Measurements from ENCODE around the gene CPN2. TPM values are rescaled to one million over a fixed set of nuclear protein-coding genes. Genes with fewer than 3 reads are reported as not detected.

The CPN2 gene
- total and polyA plus RNA-seq, 11 donors = 0.14 to 6.0 (median 0.72) TPM

- DNase-seq (no peak), ATAC-seq (no peak)
- no peaks in the 10 kb centered on the region for H3K4me1 ChIP-seq
- peaks cover 0 to 20% (median 0%) of the 10 kb centered on the region in 9 donors for H3K27me3 ChIP-seq
- H3K36me3 ChIP-seq = no peaks in the 10 kb centered on the region
- TF ChIP-seq POLR2A (IDR thresholded peaks at IDR 0.05) (no peak), CTCF (IDR thresholded peaks at IDR 0.05) (no peak)
- H3K4me3 ChIP-seq = no peak overlapping the region
- H3K9me3 ChIP-seq = no peaks in the 10 kb centered on the region
- no peak overlapping the region for H3K27ac ChIP-seq
- intact Hi-C loops (cut with DNase I) = no loop called here
- WGBS, 4 donors = 43 to 58% (median 54%) methylated on average over 15 of the region's 15 CpGs
These were observed 24.5 kb upstream of the CPN2 start for GRCh38 chr3:194375473-194376240.

GRCh38 chr3:194374935-194375334 is 23.8 kb upstream of the CPN2 start:
- peaks cover 0 to 19% (median 0%) of the 10 kb centered on the region in 9 donors for H3K27me3 ChIP-seq
- DNase-seq = no peak
- intact Hi-C loops (cut with DNase I) = no loop called here
- H3K27ac ChIP-seq = no peak overlapping the region
- H3K4me1 ChIP-seq = no peaks in the 10 kb centered on the region
- no peak overlapping the region for H3K4me3 ChIP-seq
- no peaks in the 10 kb centered on the region for H3K9me3 ChIP-seq
- no peak for ATAC-seq
- no peaks in the 10 kb centered on the region for H3K36me3 ChIP-seq
- WGBS, 4 donors = 75 to 89% (median 85%) methylated on average over 10 of the region's 10 CpGs
- TF ChIP-seq POLR2A (IDR thresholded peaks at IDR 0.05) (no peak), CTCF (IDR thresholded peaks at IDR 0.05) (no peak)

- H3K27me3 ChIP-seq = peaks cover 0 to 20% (median 4%) of the 10 kb centered on the region in 9 donors
- intact Hi-C loops (cut with DNase I) = no loop called here
- ATAC-seq = no peak
- peaks cover 0 to 4% (median 0%) of the 10 kb centered on the region in 12 donors for H3K4me1 ChIP-seq
- no peak overlapping the region for H3K4me3 ChIP-seq
- DNase-seq = no peak
- no peak overlapping the region for H3K27ac ChIP-seq
- no peaks in the 10 kb centered on the region for H3K9me3 ChIP-seq
- TF ChIP-seq CTCF (IDR thresholded peaks at IDR 0.05) (no peak), POLR2A (IDR thresholded peaks at IDR 0.05) (no peak)
- H3K36me3 ChIP-seq = no peaks in the 10 kb centered on the region
- 71 to 81% (median 77%) methylated on average over 8 of the region's 8 CpGs for WGBS, 4 donors
These were observed 22.8 kb upstream of the CPN2 start for GRCh38 chr3:194373899-194374298.

- ATAC-seq (no peak), DNase-seq (no peak)
- WGBS, 4 donors = 81 to 94% (median 92%) methylated on average over 14 of the region's 14 CpGs
- intact Hi-C loops (cut with DNase I) = no loop called here
- peaks cover 0 to 20% (median 4%) of the 10 kb centered on the region in 9 donors for H3K27me3 ChIP-seq
- H3K9me3 ChIP-seq = no peaks in the 10 kb centered on the region
- no peaks in the 10 kb centered on the region for H3K36me3 ChIP-seq
- H3K27ac ChIP-seq = no peak overlapping the region
- H3K4me1 ChIP-seq = peaks cover 0 to 9% (median 0%) of the 10 kb centered on the region in 12 donors
- no peak overlapping the region for H3K4me3 ChIP-seq
- TF ChIP-seq CTCF (IDR thresholded peaks at IDR 0.05) (no peak), POLR2A (IDR thresholded peaks at IDR 0.05) (no peak)
These were observed 21.9 kb upstream of the CPN2 start for GRCh38 chr3:194373028-194373427.

Measured in heart left ventricle (tissue), 16 donors.